K562 (cell line): ENCODE results near the gene RFX7. TPM values are rescaled to one million over a fixed set of nuclear protein-coding genes. Genes with fewer than 3 reads are reported as not detected.

ENCODE experiments used
- ATAC-seq: fragments of 200-7000 bp; cut with Tn5 transposase; 3 replicates; pipeline ENCODE4 v1.9.1; 2020; ENCODE audit warnings: moderate library complexity
- BruUV-seq: library from RNA; stranded (reverse); fragments of 400-500 nt; replicated peaks from 2 replicates; lab custom pipeline; 2021; lab: Mats Ljungman, UMichigan
- CTCF ChIA-PET: fragments of 300-600 bp; formaldehyde crosslinking; extraction: SDS; loops from one replicate; lab custom pipeline; 2021; ENCODE audit warnings: low intra/inter-chr PET ratio; lab: Yijun Ruan, JAX
- POLR2A ChIA-PET: fragments of 300-600, 350-650 bp; sonication (Branson Sonifier 250); formaldehyde crosslinking; extraction: SDS; loops from one replicate; lab custom pipeline; 2021; ENCODE audit warnings: antibody characterized with exemption, inconsistent platforms; lab: Yijun Ruan, JAX
- DNase-seq, 4 experiments: peaks; one replicate each; pipeline versions ENCODE4 v3.0.0 to v3.0.0-alpha.2; 2011 to 2018; ENCODE audit warnings: low spot score in 3 of 4, mixed read lengths in 3 of 4; ENCODE audit errors: extremely low read depth in 1 of 4
- FAIRE-seq: peaks from 2 replicates; lab custom pipeline; 2011; peaks lifted over from hg19 to GRCh38; lab: Jason Lieb, UNC
- H2AFZ ChIP-seq: 2 replicates; pipeline ENCODE4 v1.6.0; 2011; ENCODE audit warnings: low read depth, low read length, control low read depth, inconsistent platforms
- H3K27ac ChIP-seq: fragments of 200-600 bp; 3 replicates; pipeline ENCODE4 v1.8.0; 2011; ENCODE audit warnings: low read depth, mild to moderate bottlenecking, control low read depth, inconsistent platforms, low read length, moderate library complexity, mixed read lengths; ENCODE audit errors: extremely low read depth
- H3K27me3 ChIP-seq, 2 experiments: fragments of 300-600 bp in 1 of 2; 2 replicates in 1 of 2; 3 replicates in 1 of 2; pipeline versions ENCODE4 v1.6.0 to v1.8.0; 2011; ENCODE audit warnings: inconsistent platforms in 2 of 2, low read length in 2 of 2, mild to moderate bottlenecking in 1 of 2, mixed read lengths in 1 of 2, moderate library complexity in 1 of 2; ENCODE audit not compliant: control insufficient read depth in 2 of 2, insufficient read depth in 2 of 2
- H3K36me3 ChIP-seq: fragments of 300-600 bp; 3 replicates; pipeline ENCODE4 v1.8.0; 2011; ENCODE audit warnings: mild to moderate bottlenecking, low read length, inconsistent platforms; ENCODE audit not compliant: control insufficient read depth, insufficient read depth
- H3K4me1 ChIP-seq, 2 experiments: fragments of 200-600 bp in 1 of 2; replicated peaks in 1 of 2; 2 replicates in 1 of 2; 3 replicates in 1 of 2; pipeline versions ENCODE4 v1.5.1 to v1.8.0; 2011; ENCODE audit warnings: inconsistent platforms in 2 of 2, low read length in 2 of 2, mild to moderate bottlenecking in 1 of 2, mixed read lengths in 1 of 2, moderate library complexity in 1 of 2; ENCODE audit not compliant: control insufficient read depth in 2 of 2, insufficient read depth in 2 of 2
- H3K4me2 ChIP-seq: 2 replicates; pipeline ENCODE4 v1.6.1; 2011; ENCODE audit warnings: low read length, control low read depth, inconsistent platforms, mixed read lengths; ENCODE audit not compliant: insufficient read depth
- H3K4me3 ChIP-seq: fragments of 200-600 bp; sonication (generic), shearing (Covaris generic); 2 replicates; pipeline ENCODE4 v1.5.1; 2016; ENCODE audit warnings: control low read depth, inconsistent platforms
- H3K79me2 ChIP-seq: fragments of 200-600 bp; 3 replicates; pipeline ENCODE4 v1.8.0; 2011; ENCODE audit warnings: low read length, inconsistent platforms; ENCODE audit not compliant: control insufficient read depth, insufficient read depth
- H3K9ac ChIP-seq, 2 experiments: 2 replicates each; pipeline versions ENCODE4 v1.6.0 to v1.6.1; 2011; ENCODE audit warnings: low read depth in 2 of 2, low read length in 2 of 2, control low read depth in 1 of 2, inconsistent platforms in 1 of 2, mild to moderate bottlenecking in 1 of 2, mixed read lengths in 1 of 2; ENCODE audit not compliant: insufficient read depth in 1 of 2
- H3K9me1 ChIP-seq: one replicate; pipeline ENCODE4 v1.6.0; 2011; ENCODE audit warnings: inconsistent platforms, mild to moderate bottlenecking, low read length, moderate library complexity; ENCODE audit not compliant: control insufficient read depth, insufficient read depth
- H3K9me3 ChIP-seq: replicated peaks from 2 replicates; pipeline ENCODE4 v1.5.1; 2011; ENCODE audit warnings: low read depth, low read length, inconsistent platforms; ENCODE audit not compliant: control insufficient read depth, insufficient read depth
- H4K20me1 ChIP-seq: replicated peaks from 2 replicates; pipeline ENCODE4 v1.6.1; 2011; ENCODE audit warnings: low read length, inconsistent platforms, mixed read lengths; ENCODE audit not compliant: control insufficient read depth, insufficient read depth
- CTBP1 ChIP-seq: fragments of 450-650 bp; IDR thresholded peaks from 2 replicates; pipeline ENCODE4 v1.6.1; 2016; ENCODE audit warnings: borderline replicate concordance
- ELF2 ChIP-seq: fragments of 250-450 bp; sonication (Bioruptor Pico); IDR thresholded peaks from 2 replicates; pipeline ENCODE4 v1.5.0; 2021; ENCODE audit warnings: mild to moderate bottlenecking
- EP400 ChIP-seq: fragments of 450-650 bp; IDR thresholded peaks from 2 replicates; pipeline ENCODE4 v1.6.1; 2017; ENCODE audit warnings: antibody characterized with exemption, mild to moderate bottlenecking, moderate library complexity
- ETV5 ChIP-seq: sonication (generic); formaldehyde crosslinking; IDR thresholded peaks from 2 replicates; pipeline ENCODE4 v1.4.0; 2020; ENCODE audit warnings: low read depth, mild to moderate bottlenecking, missing genetic modification reagents
- FOSL1 ChIP-seq: fragments of 200-800 bp; sonication (Bioruptor generic); conservative IDR thresholded peaks from 2 replicates; pipeline ENCODE4 v1.6.1; 2016; ENCODE audit warnings: missing genetic modification characterization, missing compliant biosample characterization
- GATAD2B ChIP-seq: fragments of 450-650 bp; IDR thresholded peaks from 2 replicates; pipeline ENCODE4 v1.6.1; 2017; ENCODE audit warnings: mild to moderate bottlenecking, borderline replicate concordance
- POLR2A ChIP-seq: fragments of 450-650 bp; conservative IDR thresholded peaks from 2 replicates; pipeline ENCODE4 v1.6.1; 2016
- ZNF239 ChIP-seq: fragments of 250-450 bp; sonication (Bioruptor Pico); IDR thresholded peaks from 2 replicates; pipeline ENCODE4 v1.4.0; 2020; ENCODE audit warnings: mild to moderate bottlenecking
- ZNF561 ChIP-seq: fragments of 450-650 bp; formaldehyde crosslinking; conservative IDR thresholded peaks from 2 replicates; pipeline ENCODE4 v1.4.0; 2020; ENCODE audit warnings: mild to moderate bottlenecking, moderate library complexity
- WGBS: fragments of 100-300 bp; shearing (Covaris generic); methylation state at CpG from one replicate; pipeline ENCODE4 v1.1.6; 2016; ENCODE audit warnings: low coverage, mixed read lengths; ENCODE audit not compliant: insufficient coverage; ENCODE audit errors: missing lambda C conversion rate; 5-methylcytosine and 5-hydroxymethylcytosine counted together
- in situ Hi-C: fragments of 300-500 bp; cut with MboI; formaldehyde crosslinking; loops from 4 replicates; pipeline ENCODE4 v1.15.0; 2018; ENCODE audit warnings: inconsistent platforms, mixed read lengths
- intact Hi-C: fragments of 100-400 bp; cut with micrococcal nuclease; formaldehyde crosslinking; loops from 2 replicates; pipeline ENCODE4 v1.14.2; 2022
- polyA plus RNA-seq, 8 experiments: library from polyadenylated mRNA; depleted of rRNA in 4 of 8; stranded (reverse) in 5 of 8; unstranded in 3 of 8; fragments of >200 nt; fragmentation: Nextera tagmentation in 2 of 8; fragmentation: Illumina TruSeq in 1 of 8; extraction: Ambion mirVana in 2 of 8; extraction: Trizol in 1 of 8; gene quantifications; 2 replicates each; pipeline versions ENCODE4 v1.2.1 to v1.2.3, GENCODE V29; 2011 to 2014; ENCODE audit warnings: inconsistent platforms in 1 of 8, missing spikeins in 1 of 8
- total RNA-seq, 7 experiments: library from RNA; depleted of rRNA in 6 of 7; stranded (reverse); fragments of >200 nt in 6 of 7; fragmentation: Illumina TruSeq in 2 of 7; extraction: Trizol in 2 of 7; gene quantifications; 2 replicates each; pipeline versions ENCODE4 v1.2.1 to v1.2.3, GENCODE V29; 2011 to 2021; ENCODE audit warnings: low replicate concordance in 1 of 7
- TF ChIP-seq, protein P1 (sequence below): fragments of 250-450 bp; sonication (Bioruptor Pico); IDR thresholded peaks from 2 replicates; pipeline ENCODE4 v1.5.0; 2022; ENCODE audit warnings: mild to moderate bottlenecking
- TF ChIP-seq, protein P2 (sequence below): sonication (generic); formaldehyde crosslinking; IDR thresholded peaks from 2 replicates; pipeline ENCODE4 v1.8.0; 2022; ENCODE audit warnings: mild to moderate bottlenecking, missing genetic modification reagents
- TF ChIP-seq, protein P3 (sequence below): fragments of 200-400 bp; formaldehyde crosslinking; IDR thresholded peaks from 2 replicates; pipeline ENCODE4 v1.6.1; 2017; ENCODE audit warnings: mild to moderate bottlenecking, low read depth, low read length, moderate library complexity

RFX7 gene
- total and polyA plus RNA-seq, 9 of the 15 experiments (the other 6 are each of a cell fraction or from before 2014, with no cell fraction given), result 2.4 to 17.9 (median 6.3) TPM

DNA sequence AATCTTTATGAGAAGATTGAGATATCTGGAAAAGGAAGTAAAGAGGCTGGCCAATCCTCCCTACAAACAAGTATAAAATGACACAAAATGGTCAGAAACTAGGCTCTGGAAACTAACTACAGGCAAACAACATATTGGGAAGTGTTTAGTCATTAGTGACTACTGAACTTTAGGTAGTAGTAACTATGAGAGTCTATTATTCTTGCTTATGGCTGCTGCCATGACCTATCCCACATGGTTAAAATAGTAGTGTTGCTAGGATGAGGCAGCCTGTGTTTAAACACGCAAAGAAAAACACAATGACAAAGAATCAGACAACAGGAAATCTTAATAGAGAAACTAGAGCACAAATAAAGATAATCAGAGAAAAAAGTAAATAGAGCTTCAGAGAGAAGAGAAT lies 67.9 kb downstream of the RFX7 start:
- H3K4me3 ChIP-seq, result no peak overlapping the region
- no peaks in the 10 kb centered on the region for H3K27me3 ChIP-seq
- H3K4me2 ChIP-seq, result no peak overlapping the region
- FAIRE-seq, result no peak
- H3K27ac ChIP-seq, result no peak overlapping the region
- DNase-seq, result no peak
- ChIA-PET POLR2A (interaction anchor here (0.9 kb wide), 1 partner anchor 38 kb away, joined by 4 read pairs; no protein-coding TSS in a partner anchor), CTCF (no interaction called here)
- H4K20me1 ChIP-seq, result no peaks in the 10 kb centered on the region
- 88% methylated on average over 1 of the region's 1 CpG for WGBS
- H3K79me2 ChIP-seq, result peaks cover 31% of the 10 kb centered on the region
- peaks cover 9% of the 10 kb centered on the region; the same call in 2 of the 3 replicates for H3K36me3 ChIP-seq
- H3K4me1 ChIP-seq, result no peaks in the 10 kb centered on the region; a peak in 1 of 5 replicates
- no peaks in the 10 kb centered on the region for H3K9me3 ChIP-seq
- no peak overlapping the region for H2AFZ ChIP-seq
- TF ChIP-seq FOSL1 (tag) (no peak), ZNF561 (no peak), POLR2A (no peak)
- intact Hi-C loops (no loop called here), in situ Hi-C loops (no loop called here)
- no peaks in the 10 kb centered on the region for H3K9me1 ChIP-seq
- no peak overlapping the region for H3K9ac ChIP-seq
- no TSS peak for BruUV-seq
- ATAC-seq, result no peak

DNA sequence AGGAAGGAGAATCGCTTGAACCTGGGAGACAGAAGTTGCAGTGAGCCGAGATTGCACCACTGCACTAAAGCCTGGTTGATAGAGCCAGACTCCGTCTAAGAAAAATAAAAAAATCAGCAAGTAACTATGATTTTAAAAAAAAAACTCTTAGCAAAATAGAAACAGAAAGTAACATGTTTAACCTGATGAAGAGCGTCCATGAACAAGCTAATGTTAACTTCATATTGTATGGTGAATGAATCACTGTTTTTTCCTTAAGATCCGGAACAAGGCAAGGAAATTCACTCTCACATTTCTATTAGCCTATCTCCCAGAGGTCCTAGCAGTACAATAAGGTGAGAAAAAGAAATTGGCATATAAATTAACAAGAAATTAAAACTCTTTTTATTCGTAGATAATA lies 69.0 kb downstream of the RFX7 start:
- H3K9ac ChIP-seq, result no peak overlapping the region
- no peak overlapping the region for H3K4me3 ChIP-seq
- intact Hi-C loops (no loop called here), in situ Hi-C loops (no loop called here)
- no peak overlapping the region for H3K4me2 ChIP-seq
- peaks cover 25% of the 10 kb centered on the region for H3K79me2 ChIP-seq
- no peak overlapping the region for H3K27ac ChIP-seq
- FAIRE-seq (no peak), DNase-seq (no peak), ATAC-seq (no peak)
- H3K9me1 ChIP-seq, result no peaks in the 10 kb centered on the region
- H3K27me3 ChIP-seq, result no peaks in the 10 kb centered on the region
- ChIA-PET POLR2A (no interaction called here), CTCF (no interaction called here)
- H4K20me1 ChIP-seq, result no peaks in the 10 kb centered on the region
- 88% methylated on average over 6 of the region's 6 CpGs for WGBS
- no peaks in the 10 kb centered on the region for H3K9me3 ChIP-seq
- no TSS peak for BruUV-seq
- H2AFZ ChIP-seq, result no peak overlapping the region
- H3K4me1 ChIP-seq, result no peaks in the 10 kb centered on the region
- H3K36me3 ChIP-seq, result peaks cover 12% of the 10 kb centered on the region; the same call in 2 of the 3 replicates
- TF ChIP-seq ZNF239 (no peak), CTBP1 (no peak), ETV5 (no peak), GATAD2B (no peak), EP400 (no peak), ELF2 (no peak)
- TF ChIP-seq, protein P1, sequence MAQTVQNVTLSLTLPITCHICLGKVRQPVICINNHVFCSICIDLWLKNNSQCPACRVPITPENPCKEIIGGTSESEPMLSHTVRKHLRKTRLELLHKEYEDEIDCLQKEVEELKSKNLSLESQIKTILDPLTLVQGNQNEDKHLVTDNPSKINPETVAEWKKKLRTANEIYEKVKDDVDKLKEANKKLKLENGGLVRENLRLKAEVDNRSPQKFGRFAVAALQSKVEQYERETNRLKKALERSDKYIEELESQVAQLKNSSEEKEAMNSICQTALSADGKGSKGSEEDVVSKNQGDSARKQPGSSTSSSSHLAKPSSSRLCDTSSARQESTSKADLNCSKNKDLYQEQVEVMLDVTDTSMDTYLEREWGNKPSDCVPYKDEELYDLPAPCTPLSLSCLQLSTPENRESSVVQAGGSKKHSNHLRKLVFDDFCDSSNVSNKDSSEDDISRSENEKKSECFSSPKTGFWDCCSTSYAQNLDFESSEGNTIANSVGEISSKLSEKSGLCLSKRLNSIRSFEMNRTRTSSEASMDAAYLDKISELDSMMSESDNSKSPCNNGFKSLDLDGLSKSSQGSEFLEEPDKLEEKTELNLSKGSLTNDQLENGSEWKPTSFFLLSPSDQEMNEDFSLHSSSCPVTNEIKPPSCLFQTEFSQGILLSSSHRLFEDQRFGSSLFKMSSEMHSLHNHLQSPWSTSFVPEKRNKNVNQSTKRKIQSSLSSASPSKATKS (CRISPR knock-in tag), result no peak
- TF ChIP-seq, protein P2, sequence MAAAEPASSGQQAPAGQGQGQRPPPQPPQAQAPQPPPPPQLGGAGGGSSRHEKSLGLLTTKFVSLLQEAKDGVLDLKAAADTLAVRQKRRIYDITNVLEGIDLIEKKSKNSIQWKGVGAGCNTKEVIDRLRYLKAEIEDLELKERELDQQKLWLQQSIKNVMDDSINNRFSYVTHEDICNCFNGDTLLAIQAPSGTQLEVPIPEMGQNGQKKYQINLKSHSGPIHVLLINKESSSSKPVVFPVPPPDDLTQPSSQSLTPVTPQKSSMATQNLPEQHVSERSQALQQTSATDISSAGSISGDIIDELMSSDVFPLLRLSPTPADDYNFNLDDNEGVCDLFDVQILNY, result no peak
- TF ChIP-seq, protein P3, sequence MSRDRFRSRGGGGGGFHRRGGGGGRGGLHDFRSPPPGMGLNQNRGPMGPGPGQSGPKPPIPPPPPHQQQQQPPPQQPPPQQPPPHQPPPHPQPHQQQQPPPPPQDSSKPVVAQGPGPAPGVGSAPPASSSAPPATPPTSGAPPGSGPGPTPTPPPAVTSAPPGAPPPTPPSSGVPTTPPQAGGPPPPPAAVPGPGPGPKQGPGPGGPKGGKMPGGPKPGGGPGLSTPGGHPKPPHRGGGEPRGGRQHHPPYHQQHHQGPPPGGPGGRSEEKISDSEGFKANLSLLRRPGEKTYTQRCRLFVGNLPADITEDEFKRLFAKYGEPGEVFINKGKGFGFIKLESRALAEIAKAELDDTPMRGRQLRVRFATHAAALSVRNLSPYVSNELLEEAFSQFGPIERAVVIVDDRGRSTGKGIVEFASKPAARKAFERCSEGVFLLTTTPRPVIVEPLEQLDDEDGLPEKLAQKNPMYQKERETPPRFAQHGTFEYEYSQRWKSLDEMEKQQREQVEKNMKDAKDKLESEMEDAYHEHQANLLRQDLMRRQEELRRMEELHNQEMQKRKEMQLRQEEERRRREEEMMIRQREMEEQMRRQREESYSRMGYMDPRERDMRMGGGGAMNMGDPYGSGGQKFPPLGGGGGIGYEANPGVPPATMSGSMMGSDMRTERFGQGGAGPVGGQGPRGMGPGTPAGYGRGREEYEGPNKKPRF, result no peak
